GM12878 (cell line): ENCODE measurements around the gene METTL16.

Experiments
- CBFB ChIP-seq: IDR thresholded peaks from 2 replicates; pipeline ENCODE4 v1.6.1; 2016; ENCODE audit warnings: antibody characterized with exemption, low read depth
- CHD1 ChIP-seq: IDR thresholded peaks from 2 replicates; pipeline ENCODE4 v1.6.1; 2012; ENCODE audit warnings: low read depth, low read length, improper control_type of control experiment
- NFYB ChIP-seq: IDR thresholded peaks from 2 replicates; pipeline ENCODE4 v1.6.1; 2011; ENCODE audit warnings: low read depth, mild to moderate bottlenecking, low read length, improper control_type of control experiment, moderate library complexity; ENCODE audit not compliant: insufficient read depth
- PAX5 ChIP-seq: IDR thresholded peaks from 2 replicates; pipeline ENCODE4 v1.6.1; 2011; ENCODE audit warnings: low read depth, low read length, borderline replicate concordance
- POLR2A ChIP-seq: IDR thresholded peaks from 2 replicates; pipeline ENCODE4 v1.6.1; 2011; ENCODE audit warnings: low read depth, mild to moderate bottlenecking, low read length
- POLR2AphosphoS2 ChIP-seq: IDR thresholded peaks from 2 replicates; pipeline ENCODE4 v1.6.1; 2011; ENCODE audit warnings: low read depth, mild to moderate bottlenecking, low read length, improper control_type of control experiment, moderate library complexity
- POLR2AphosphoS5 ChIP-seq: IDR thresholded peaks from 2 replicates; pipeline ENCODE4 v1.6.1; 2011; ENCODE audit warnings: mild to moderate bottlenecking, low read length, inconsistent platforms
- SMC3 ChIP-seq: IDR thresholded peaks from 2 replicates; pipeline ENCODE4 v1.6.1; 2011; ENCODE audit warnings: low read length, improper control_type of control experiment, borderline replicate concordance
- ZZZ3 ChIP-seq: IDR thresholded peaks from 2 replicates; pipeline ENCODE4 v1.6.1; 2011; ENCODE audit warnings: low read depth; ENCODE audit not compliant: control insufficient read depth, insufficient read length
- TF ChIP-seq, protein P1 (sequence below), 3 experiments: IDR thresholded peaks in 2 of 3; conservative IDR thresholded peaks in 1 of 3; 2 replicates each; pipeline ENCODE4 v1.5.1; 2011; ENCODE audit warnings: low read depth in 3 of 3, low read length in 3 of 3, mild to moderate bottlenecking in 3 of 3, control low read depth in 2 of 3, moderate library complexity in 2 of 3, inconsistent platforms in 1 of 3, mixed read lengths in 1 of 3; ENCODE audit not compliant: control insufficient read depth in 2 of 3, insufficient read depth in 1 of 3; ENCODE audit errors: extremely low read depth in 1 of 3
- TF ChIP-seq, protein P2 (sequence below): IDR thresholded peaks from 2 replicates; pipeline ENCODE4 v1.6.1; 2012; ENCODE audit warnings: low read depth, low read length, improper control_type of control experiment

DNA sequence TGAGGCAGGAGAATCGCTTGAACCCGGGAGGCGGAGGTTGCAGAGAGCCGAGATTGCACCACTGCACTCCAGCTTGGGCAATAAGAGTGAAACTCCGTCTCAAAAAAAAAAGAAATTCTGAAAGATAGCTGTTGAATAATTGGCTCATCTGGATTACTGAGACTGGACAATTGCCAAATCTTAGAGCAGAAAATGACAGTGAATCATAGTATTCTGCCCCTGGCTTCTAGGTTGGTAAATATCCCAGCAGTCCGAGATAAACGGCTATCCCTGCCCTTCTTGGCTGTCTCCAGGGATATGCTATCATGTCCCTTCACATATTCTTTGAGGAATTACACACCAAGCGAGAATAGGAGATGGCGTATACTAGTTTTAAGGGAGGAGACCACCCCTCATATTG is 35.5 kb upstream of the METTL16 start:
- TF ChIP-seq, protein P1, sequence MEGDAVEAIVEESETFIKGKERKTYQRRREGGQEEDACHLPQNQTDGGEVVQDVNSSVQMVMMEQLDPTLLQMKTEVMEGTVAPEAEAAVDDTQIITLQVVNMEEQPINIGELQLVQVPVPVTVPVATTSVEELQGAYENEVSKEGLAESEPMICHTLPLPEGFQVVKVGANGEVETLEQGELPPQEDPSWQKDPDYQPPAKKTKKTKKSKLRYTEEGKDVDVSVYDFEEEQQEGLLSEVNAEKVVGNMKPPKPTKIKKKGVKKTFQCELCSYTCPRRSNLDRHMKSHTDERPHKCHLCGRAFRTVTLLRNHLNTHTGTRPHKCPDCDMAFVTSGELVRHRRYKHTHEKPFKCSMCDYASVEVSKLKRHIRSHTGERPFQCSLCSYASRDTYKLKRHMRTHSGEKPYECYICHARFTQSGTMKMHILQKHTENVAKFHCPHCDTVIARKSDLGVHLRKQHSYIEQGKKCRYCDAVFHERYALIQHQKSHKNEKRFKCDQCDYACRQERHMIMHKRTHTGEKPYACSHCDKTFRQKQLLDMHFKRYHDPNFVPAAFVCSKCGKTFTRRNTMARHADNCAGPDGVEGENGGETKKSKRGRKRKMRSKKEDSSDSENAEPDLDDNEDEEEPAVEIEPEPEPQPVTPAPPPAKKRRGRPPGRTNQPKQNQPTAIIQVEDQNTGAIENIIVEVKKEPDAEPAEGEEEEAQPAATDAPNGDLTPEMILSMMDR (IDR thresholded peaks at IDR 0.05 in 2 of 3, conservative IDR thresholded peaks at IDR 0.05 in 1 of 3; ENCODE audit: control insufficient read depth in 2 of 3, extremely low read depth in 1 of 3, insufficient read depth in 1 of 3, low read depth in 3 of 3, low read length in 3 of 3) = no peak
- TF ChIP-seq PAX5 = no peak
- no peak for TF ChIP-seq NFYB
- no peak for TF ChIP-seq POLR2AphosphoS5
- no peak for TF ChIP-seq POLR2AphosphoS2
- no peak for TF ChIP-seq POLR2A
- TF ChIP-seq SMC3 = no peak
- TF ChIP-seq, protein P2, sequence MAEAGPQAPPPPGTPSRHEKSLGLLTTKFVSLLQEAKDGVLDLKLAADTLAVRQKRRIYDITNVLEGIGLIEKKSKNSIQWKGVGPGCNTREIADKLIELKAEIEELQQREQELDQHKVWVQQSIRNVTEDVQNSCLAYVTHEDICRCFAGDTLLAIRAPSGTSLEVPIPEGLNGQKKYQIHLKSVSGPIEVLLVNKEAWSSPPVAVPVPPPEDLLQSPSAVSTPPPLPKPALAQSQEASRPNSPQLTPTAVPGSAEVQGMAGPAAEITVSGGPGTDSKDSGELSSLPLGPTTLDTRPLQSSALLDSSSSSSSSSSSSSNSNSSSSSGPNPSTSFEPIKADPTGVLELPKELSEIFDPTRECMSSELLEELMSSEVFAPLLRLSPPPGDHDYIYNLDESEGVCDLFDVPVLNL = no peak
- no peak for TF ChIP-seq CHD1
- TF ChIP-seq CBFB = no peak
- TF ChIP-seq ZZZ3 = no peak
